HG02763 (cell line): Measurements from ENCODE around the gene MAPT.

ENCODE experiments used
- ATAC-seq: cut with Tn5 transposase; IDR thresholded peaks from one replicate; pipeline ENCODE4 v1.9.1; 2021; ENCODE audit warnings: mild to moderate bottlenecking, moderate library complexity; ENCODE audit not compliant: unreplicated experiment

Gene MAPT

DNA sequence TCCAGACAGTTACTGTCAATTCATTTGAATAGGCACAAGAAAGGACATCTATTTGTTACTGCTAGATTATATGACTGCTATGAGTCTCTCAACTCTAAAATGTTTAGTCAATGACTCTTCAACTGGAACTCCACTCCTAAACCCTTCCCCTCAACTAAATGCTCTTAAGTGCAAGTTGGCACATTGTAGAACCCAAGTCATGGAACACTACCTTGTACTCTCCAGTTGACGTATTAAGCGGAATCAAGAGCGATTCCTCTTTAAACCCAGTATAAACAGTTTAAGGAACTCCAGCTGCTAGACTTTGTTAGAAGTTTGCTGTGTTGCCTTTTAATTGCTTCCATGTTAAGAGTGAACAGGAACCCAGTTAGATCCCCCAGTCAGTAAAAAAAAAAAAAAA lies 149.3 kb downstream of the MAPT start:
- ATAC-seq = no peak

DNA sequence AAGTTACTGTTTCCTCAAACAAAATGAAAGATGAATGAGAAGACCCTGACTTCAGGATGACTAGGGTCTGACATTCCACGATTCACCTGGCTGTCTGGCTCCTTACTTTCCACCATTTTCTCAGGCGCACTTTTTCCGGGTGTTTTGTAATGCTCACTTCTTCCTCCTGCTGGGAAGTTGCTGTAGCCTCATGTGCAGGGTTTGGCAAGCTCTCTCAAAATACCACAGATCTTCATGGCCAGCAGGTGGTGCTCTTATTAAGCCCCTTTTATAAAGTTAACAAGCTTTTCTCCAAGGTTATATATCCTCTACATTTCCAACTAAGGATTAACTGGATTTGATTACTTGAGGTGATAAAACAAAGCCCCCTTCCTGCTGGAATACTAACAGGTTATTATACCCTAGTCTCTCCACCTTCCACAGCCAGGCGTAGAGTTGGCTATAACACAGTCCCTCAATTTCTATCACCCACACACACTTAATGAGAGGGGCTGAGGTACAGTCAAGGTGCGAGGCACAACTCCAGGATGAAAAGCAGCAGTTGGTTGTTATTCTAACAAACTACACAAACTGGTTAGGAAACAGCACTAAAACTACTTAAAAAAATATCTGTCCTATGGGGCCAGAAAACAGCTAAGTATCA lies 150.1 kb downstream of the MAPT start:
- ATAC-seq = no peak

DNA sequence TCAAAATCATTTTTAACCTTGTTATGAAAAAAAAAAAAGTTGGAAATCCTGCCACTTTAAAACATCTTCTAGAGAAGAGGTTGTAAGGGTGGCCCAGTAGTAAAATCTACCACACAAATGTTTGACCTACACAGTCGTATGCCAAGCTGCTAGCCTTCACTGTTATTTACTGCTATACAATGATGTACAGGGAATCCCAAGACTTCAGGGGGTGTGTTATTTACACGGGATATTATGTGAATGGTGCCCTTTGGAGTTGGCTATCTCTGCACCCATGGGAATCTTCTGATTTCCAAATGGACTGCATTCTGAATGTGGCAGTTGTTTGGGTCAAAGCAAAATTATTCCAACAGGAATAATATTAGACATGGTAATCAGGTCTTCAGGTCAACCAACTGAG lies 150.6 kb downstream of the MAPT start:
- no peak for ATAC-seq

DNA sequence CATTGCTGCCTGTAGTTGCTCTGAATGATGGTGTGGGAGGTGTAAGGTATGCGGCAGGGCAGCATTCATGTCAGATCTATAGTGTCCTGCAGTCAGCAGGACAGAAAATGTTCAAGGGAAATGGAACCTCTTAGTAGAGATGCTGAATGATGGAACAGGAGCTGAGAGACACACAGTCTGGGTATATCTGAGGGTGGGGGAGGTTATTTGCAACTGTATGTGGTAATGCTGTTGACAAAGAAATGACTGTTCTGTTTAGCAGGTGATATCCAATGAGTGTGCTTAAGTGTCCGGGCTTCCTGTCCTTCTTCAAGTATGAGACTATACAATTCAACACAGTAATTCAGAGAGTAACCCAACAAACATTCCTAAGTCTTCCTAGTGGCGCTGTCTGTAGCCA lies 151.3 kb downstream of the MAPT start:
- ATAC-seq = no peak

DNA sequence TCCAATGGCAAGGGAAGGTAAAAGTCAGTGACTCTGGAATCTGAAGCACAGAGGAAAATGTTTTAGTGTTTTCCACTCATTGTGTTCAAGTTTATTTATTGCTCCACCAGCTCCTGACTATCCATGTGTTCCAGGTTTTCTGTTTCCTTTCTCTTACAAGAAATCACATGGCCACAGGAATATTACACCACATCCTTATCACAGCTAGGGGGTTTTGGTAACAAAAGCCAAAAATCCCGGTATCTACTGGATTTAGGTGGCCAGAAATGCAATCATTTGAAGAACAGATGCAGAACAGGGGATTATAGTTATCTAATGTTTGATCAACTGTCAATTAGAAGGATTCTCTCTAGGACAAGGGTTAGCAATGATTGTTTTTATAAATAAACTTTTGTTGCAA lies 152.6 kb downstream of the MAPT start:
- no peak for ATAC-seq

DNA sequence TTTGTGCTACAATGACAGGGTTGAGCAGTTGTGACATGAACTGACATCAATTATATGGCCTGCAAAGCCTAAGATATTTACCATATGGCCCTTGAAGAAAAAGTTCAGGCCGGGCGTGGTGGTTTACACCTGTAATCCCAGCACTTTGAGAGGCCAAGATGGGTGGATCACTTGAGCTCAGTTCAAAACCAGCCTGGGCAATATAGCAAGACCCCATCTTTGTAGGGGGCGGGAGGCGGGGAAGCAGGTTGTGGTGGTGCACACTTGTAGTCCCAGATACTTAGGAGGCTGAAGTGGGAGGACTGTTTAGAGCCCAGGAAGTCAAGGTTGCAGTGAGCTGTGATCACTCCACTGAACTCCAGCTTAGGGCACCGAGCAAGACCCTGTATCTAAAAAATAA lies 153.0 kb downstream of the MAPT start:
- ATAC-seq = no peak

DNA sequence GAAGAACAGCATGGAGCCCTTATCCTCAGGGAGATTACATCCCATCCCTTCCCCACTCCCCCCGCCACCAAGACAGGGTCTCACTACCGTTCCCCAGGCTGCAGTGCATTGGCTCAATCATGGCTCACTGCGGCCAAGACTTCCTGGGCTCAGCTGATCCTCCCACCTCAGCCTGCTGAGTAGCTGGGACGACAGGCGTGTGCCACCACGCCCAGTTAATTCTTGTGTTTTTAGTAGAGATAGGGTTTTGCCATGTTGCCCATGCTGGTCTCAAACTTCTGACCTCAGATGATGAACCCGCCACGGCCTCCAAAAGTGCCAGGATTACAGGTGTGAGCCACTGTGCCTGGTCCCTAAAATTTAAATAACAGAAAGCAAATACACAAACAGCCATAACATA lies 153.5 kb downstream of the MAPT start:
- no peak for ATAC-seq

DNA sequence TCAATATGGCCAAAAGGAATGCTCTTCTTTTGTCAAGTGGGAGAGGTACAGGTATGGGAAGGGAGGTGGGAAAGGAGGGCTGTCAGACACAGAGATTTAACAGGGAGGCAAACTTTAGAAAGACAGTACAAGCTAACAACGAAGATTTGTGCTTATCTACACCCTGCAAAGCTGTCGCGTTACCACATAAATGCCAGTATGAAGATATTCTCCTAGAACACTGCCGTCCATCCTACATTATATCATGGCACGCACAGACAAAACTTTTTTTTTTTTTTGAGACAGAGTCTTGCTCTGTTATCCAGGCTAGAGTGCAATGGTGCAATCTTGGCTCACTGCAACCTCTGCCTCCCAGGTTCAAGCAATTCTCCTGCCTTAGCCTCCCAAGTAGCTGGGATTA lies 155.3 kb downstream of the MAPT start:
- no peak for ATAC-seq

DNA sequence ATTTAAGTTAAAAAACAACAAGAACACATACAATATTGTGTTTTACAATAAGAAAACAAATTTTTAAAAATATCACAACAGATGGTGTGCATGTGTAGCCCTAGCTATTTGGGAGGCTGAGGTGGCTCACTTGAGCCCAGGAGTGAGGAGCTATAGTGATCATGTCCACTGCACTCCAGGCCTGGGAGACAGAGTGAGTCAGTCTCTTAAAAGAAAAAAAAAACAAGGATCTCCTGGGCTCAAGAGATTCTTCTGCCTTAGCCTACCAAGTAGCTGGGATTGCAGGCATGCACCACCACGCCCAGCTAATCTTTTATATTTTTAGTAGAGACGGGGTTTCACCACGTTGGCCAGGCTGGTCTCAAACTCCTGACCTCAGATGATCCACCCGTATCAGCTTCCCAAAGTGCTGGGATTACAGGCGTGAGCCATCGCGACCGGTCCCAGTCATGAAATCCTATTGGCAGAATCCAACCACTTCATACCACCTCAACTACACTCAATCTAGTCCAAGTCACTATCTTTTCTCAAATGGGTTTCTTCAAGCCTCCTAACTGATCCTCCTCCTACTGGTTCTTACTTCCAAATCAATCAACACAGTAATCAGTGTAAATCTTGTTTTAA lies 159.7 kb downstream of the MAPT start:
- no peak for ATAC-seq

DNA sequence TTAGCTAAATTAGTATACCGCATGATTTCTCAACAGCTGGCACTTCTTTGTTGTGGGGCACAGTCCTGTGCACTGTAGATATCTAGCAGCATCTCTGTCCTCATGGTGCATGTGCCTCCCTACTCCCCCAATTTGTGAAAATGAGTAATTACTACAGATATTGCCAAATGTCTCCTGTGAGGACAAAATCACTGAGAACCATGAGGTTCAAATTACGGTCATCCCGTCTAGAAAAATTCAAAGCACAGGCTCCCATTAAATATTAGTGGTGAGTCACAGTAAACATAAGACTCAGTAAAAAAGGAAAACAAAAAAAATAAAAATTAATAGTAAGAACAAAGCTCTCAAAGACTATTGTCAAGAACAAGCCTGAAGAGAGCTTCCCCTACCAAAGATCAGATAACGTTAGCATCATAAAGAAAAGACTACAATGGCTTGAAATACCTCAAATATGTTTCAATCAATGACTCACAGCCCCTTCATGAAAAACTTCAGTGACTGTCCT lies 162.5 kb downstream of the MAPT start:
- no peak for ATAC-seq

DNA sequence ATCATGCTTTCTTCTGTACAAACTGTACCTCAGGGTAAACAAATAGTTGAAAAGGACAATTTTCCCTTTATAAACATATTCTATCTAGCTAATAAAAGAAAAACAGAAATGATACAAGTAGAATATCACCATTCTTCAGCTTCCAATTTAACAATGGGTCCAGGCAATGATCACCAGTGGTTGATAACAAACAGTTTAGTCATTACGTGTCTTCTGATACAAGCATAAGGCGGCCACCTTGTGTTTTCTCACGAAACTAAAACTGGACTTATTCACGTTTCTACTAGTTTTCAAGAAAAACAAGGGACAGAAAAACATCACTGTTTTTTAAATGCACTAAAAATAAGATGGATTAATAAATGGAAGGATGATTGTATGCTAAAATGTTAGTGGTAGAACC lies 163.0 kb downstream of the MAPT start:
- ATAC-seq = no peak

DNA sequence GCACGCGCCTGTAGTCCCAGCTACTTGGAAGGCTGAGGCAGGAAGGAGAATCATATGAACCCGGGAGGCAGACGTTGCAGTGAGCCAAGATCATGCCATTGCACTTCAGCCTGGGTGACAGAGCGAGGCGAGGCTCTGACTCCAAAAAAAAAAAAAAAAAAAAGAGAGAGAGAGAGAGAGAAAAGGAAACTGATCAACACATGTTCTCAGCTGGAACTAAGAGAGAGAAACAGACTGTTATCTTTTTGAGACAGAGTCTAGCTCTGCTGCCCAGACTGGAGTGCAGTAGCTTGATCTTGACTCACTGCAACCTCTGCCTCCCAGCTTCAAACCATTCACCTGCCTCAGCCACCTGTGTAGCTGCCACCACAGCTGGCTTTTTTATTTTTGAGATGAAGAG lies 165.1 kb downstream of the MAPT start:
- no peak for ATAC-seq

DNA sequence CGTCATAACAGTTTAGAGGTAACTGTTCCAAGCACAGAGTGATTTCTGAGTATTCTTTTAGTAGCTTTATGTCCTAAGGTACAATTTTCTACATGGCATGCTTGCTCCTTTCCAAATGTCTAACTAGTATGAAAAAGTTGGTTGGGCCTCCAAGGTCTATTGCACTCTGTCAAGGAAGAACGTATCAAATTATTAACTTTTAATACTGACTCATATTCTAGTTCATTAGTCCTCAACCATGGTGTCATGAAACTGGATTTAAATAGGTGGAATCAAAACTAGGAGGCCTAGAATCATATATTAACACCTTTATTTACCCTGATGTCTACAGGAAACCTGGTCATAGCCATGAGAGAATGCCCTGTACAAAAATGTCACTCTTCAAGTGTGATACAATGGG lies 166.1 kb downstream of the MAPT start:
- no peak for ATAC-seq

DNA sequence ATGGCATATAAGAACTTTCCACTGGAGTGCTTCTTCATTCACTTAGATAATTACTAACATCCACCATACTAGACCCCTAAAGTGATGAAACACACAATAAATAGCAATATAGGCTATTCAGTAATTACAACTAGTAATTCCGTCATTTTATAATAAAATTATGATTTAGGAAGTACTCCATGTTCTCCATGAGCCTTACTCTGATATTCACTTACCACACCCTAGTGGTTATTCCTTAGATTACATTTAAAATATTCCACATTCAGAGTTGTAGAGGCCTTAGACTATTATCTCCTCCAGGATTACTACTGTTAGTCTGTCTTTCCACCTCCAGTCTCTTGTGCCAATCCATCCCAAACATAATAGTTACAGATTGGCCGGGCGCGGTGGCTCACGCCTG lies 167.1 kb downstream of the MAPT start:
- no peak for ATAC-seq

DNA sequence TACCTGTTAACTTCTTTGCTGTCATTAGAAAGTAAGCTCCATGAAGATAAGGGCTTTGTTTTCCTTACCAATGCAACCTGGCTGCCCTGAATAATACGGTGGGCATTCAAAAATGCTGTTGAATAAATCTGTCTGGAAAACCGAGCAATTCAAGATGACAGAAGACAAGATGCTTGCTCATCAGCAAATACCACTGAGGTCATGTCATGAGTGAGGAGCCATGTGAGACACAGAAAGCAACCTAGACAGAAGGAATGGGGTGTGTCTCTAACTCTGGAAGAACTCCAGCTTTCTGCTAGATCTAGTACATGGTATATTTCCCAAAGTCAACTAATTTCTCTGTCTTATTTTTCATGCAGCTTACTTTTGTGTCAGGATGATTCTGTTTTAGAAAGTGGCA lies 168.9 kb downstream of the MAPT start:
- no peak for ATAC-seq

DNA sequence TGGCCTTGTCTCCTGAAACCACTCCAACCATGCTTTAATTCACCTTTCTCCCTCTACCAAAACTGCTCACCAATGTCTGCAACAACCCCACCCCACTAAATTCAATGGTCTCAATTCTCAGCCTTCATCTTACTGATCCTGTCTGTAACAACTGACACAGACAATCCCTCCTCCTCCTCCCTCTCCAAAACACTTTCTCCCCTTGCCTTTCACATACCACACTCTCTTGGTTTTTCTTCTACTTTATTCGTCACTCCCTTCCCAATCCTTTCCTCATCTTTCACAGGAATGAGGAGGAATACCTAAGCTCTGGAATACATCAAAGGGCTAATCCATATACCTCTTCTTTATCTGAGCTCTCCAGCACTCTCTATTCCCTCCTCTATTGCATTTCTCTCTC lies 170.1 kb downstream of the MAPT start:
- no peak for ATAC-seq

DNA sequence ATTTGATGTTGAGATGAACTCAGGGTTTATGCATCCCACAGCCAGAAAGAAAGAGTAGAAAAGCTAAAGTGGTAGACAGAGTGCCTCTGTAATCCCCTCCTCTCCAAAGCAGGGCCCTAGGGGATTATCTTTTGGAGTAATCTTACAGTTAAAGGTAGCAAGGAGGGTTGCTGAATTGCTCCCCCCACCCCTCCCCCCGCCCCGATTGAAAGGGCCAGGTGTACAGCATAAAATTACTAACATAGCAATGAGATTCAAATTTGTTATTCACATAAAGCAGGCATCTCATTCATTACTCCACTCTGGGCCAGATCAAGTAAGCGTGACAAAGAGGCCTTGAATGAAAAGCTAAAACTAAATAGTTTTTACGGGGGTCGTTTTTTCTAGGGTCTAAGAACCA lies 177.4 kb downstream of the MAPT start:
- ATAC-seq = no peak

DNA sequence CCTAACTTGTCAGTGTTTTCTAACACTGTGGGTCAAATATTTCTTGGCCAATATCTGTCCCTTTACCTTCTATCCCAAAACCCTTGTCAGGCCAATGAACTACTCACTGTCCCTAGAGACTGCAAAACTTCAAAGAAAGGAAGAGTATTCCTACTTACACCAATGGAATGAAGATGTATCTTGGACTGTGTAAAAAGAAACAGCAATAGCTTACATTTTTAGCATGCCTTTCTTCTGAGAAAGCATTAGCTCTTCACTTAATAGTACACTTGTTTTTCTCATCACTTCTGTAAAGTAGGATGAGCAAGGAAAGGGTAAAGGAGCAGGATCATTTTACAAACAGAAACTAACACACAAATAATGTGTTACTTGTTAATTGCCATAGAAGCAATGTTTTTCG lies 178.6 kb downstream of the MAPT start:
- no peak for ATAC-seq

DNA sequence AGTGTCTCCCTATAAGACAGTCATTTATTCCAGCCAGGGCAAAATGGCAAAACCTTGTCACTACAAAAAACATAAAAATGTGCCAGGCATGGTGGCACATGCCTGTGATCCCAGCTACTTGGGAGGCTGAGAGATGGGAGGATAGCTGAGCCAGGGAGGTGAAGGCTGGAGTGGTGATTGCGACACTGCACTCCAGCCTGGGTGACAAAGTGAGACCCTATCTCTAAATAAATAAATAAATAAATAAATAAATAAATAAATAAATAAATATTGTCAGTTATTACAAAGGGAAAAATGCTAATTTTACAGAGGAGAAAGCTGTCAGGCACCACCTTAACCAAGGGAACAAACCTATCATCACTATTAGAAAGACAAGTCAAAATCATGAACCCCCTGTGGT lies 180.2 kb downstream of the MAPT start:
- ATAC-seq = no peak
